GM18861 (cell line): ENCODE data around the gene BACE2.
"Not testable (repeated sequence)": the region's sequence is repeated elsewhere in the genome, so short reads cannot be mapped to it uniquely, and the experiment has no call there.

Experiments
- ATAC-seq: cut with Tn5 transposase; IDR thresholded peaks from one replicate; pipeline ENCODE4 v1.9.1; 2021; ENCODE audit not compliant: unreplicated experiment

The BACE2 gene

DNA sequence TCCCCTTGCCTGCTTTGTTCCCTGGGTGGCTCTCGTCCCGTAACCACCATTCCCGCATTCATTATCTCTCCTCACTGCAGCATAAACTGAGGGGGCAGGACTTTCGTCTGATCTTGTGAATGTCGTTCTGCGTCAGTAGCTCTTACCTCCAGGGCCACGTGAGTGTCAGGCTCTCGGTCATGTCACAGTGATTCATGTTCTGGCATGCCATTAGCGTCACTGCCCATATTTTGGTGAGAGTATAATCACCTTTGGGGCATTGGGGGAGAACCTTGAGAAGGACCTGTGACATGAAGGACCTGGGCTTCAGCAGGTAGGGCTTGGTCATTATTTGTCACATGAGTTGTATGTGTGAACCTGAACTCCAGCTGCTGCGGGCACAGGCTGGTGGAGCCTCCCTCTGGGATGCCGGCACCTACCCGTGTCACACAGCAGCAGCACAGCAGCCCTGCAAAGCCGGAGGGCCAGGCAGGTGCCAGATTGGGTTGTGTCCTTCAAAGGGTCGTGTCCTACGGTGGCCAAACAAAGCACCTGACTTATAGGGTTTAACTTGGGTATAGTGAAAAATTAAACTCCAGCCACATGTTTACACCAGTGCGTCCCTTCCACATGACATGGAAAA is 68.5 kb downstream of the BACE2 start:
- ATAC-seq: no peak

DNA sequence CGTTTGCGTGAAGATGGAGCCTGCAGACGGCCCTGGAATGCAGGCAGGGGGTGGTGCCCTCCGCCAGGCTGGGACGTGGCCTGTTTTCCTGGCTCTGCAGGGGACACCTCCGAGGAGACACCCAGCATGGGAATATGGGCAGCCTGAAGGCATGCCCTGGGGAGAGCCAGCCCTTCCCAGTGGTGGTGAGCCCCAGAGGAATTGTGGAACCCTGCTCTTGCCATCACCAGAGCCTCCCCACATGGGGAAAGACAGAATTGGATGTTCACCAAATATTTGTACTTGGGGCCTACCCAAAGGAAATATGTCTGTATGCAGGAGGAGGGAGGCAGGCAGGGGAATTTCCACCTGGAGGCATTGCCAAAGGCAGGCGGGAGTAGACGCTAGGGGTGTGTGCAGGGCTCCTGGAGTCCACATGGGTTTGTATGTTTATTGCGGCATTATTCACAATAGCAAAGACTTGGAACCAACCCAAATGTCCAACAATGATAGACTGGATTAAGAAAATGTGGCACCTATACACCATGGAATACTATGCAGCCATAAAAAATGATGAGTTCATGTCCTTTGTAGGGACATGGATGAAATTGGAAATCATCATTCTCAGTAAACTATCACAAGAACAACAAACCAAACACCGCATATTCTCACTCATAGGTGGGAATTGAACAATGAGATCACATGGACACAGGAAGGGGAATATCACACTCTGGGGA is 70.3 kb downstream of the BACE2 start:
- not testable (repeated sequence) for ATAC-seq

DNA sequence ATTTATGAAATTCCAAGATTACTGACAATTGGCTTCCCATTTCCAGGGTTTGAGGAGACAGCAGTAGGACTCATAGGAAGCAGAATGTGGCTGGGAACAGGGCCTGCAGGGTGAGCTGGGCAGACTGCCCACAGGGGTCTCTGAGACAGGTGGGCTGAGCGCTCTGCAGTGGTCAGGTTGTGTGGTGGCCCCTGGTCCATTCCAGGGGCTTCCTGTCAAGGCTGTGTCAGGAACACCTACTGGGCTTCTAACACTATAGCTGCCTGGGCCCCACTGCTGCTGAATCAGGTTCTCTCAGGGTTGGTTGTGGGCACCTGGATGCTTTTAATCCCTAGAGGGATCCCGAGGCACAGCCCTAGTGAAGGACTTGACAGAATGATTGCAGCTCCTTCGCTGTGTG is 72.1 kb downstream of the BACE2 start:
- ATAC-seq: no peak

DNA sequence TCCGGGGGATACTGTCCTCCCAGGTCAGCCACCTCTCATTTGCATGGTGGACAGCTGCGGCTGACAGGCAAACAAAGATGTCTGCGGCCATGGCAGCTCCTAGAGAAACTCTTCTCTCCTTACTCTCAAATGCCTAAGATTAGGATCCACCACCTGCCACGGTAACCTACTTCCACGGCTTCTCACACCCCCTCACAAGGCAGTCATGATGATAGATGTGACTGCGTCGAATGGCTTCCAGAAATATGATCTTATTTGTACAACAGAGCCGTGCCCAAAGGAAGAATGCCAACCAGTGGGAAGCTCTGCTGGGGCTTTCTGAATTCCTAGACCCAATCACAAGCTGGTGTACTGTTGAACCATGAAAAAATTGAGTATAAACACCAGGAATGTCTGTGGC is 73.4 kb downstream of the BACE2 start:
- ATAC-seq: no peak

DNA sequence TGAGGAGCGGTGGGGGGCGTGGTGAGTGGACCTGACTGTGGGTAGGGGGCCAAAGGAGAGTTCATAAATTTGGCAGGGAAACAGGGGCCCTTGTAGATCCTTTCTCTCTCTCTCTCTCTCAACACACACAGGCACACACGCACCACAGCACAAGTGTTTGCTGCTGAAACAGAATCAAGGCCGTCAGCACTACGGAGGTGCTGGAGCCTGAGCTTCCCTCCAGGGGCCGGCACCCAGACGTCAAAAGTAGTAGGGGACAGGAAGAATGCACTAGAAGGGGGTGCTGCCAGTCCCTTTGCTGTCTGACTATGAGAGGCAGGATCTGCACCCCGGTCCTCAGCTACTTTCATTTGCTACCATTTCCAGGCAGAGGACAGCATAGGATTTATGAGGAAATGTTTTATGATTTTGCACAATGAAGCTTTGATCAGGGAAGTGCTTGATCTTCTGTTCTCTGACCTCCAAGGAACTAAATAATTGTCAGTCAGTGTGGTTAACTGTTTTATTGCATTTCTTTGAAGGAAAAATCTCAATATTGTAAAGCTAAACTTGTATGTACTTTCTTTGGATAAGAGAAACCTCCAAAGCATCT is 74.4 kb downstream of the BACE2 start:
- ATAC-seq: no peak

DNA sequence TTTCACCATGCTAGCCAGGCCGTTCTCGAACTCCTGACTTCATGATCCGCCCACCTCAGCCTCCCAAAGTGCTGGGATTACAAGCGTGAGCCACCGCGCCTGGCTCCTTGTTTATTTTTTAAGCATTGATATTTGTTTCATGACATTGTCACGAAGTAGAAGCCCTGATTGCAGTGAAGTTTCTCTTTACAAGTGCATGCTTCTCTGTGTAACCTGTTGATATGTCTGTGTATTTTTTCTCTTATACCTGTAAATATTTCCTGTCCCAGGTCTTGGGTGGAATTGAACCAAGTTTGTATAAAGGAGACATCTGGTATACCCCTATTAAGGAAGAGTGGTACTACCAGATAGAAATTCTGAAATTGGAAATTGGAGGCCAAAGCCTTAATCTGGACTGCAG is 75.1 kb downstream of the BACE2 start:
- no peak for ATAC-seq

DNA sequence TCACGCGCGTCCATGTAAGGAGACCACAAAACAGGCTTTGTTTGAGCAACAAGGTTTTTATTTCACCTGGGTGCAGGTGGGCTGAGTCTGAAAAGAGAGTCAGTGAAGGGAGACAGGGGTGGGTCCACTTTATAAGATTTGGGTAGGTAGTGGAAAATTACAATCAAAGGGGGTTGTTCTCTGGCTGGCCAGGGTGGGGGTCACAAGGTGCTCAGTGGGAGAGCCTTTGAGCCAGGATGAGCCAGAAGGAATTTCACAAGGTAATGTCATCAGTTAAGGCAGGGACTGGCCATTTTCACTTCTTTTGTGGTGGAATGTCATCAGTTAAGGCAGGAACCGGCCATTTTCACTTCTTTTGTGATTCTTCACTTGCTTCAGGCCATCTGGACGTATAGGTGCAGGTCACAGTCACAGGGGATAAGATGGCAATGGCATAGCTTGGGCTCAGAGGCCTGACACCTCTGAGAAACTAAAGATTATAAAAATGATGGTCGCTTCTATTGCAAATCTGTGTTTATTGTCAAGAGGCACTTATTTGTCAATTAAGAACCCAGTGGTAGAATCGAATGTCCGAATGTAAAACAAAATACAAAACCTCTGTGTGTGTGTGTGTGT is 76.4 kb downstream of the BACE2 start:
- not testable (repeated sequence) for ATAC-seq

DNA sequence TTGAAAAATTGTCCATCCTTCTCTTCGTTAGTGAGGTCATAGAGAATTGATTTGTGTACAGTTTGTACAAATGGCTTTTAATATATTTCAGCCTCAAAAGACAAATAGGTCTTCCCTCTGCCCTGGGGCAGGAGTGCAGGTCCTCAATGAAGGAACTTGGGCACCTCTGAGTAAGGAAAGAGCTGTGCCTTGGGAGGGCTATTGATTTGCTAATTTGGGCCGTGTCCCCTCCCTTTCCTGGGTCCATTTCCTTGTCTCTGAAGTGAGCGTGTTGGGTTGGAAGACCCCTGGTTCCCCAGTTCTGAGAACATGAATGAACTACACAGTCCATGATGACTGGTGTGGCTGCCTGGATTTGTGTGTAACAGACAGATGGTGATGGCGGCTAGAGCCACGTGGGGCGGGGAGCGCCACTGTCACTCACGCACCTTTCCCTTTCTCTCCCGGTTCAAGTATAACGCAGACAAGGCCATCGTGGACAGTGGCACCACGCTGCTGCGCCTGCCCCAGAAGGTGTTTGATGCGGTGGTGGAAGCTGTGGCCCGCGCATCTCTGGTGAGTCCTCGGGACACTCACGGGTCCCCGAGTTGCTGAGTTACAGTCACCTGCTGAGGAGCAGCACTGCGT is 77.7 kb downstream of the BACE2 start:
- no peak for ATAC-seq

DNA sequence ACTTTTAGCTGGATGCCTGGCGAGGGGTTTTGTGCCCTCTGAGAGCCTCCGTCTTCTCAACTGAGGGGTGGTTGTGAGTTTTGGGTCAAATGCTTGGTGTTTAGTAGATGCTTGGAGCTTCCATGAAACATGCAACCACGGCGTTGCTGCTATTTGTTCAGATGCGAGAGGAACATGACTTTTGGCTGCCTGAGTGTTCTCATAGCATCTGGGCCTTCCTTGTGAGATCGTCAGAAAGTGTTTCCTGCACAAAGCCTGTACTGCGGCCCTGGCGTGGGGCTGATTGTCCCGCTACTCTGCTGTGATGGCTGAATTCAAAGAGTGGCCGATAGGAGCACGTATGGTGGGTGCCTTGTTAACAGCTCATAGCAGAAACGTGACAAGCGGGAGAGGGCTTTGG is 78.8 kb downstream of the BACE2 start:
- no peak for ATAC-seq

DNA sequence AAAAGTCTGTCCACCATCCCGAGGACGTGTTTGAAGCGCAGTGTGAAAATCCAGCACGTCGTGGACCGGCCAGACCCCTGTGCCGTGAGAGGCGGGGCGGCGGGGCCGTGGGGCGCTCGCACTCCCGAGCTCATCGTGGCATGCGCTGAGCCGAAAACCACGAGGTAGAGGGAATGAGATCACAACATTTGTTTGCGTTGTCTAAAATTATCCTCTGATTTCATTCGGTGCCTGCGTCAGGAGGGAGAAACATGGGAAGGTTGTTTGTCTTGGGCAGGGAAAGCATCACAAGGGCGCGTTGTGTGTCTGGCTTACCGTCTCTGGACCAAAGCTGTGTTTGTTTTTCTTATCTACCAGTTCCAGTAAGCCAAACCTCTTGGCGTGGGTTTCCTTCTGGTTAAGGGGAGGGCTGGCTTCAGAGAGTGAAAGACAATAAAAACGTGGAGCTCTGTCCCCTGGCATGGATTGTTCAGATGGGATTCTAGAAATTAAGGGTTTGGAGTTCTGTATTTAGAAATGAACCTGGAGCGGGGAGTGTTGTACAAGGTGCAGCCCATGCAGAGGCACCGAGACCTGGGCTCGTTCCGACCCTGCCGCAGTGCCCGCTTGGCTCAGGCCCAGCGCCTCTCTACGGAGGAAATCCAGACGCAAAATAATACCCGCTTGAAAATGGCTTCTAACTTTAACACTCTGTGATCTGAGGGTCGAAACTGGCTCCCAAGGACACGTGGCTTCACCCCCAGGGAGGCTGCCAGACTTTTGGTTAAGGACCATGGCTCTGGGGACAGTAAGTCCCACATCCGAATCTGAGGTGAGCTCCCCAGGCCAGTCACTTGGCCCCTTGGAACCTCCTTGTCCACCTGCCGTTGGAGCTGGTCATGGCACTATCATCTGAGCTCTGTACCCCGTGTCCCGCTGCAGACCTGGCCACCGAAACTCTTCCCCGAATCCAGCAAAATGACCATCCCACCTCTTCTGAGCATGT is 79.9 kb downstream of the BACE2 start:
- no peak for ATAC-seq

DNA sequence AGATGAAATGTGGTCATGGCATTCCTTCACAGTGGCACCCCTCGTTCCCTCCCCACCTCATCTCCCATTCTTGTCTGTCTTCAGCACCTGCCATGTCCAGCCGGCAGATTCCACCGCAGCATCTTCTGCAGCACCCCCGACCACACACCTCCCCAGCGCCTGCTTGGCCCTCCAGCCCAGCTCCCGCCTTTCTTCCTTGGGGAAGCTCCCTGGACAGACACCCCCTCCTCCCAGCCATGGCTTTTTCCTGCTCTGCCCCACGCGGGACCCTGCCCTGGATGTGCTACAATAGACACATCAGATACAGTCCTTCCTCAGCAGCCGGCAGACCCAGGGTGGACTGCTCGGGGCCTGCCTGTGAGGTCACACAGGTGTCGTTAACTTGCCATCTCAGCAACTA is 81.5 kb downstream of the BACE2 start:
- no peak for ATAC-seq

DNA sequence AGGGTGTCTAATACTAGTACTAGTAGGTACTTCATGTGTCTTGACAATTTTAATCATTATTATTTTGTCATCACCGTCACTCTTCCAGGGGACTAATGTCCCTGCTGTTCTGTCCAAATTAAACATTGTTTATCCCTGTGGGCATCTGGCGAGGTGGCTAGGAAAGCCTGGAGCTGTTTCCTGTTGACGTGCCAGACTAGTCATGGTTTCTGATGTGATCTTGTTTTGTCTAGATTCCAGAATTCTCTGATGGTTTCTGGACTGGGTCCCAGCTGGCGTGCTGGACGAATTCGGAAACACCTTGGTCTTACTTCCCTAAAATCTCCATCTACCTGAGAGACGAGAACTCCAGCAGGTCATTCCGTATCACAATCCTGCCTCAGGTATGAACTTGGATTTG is 82.6 kb downstream of the BACE2 start:
- no peak for ATAC-seq

DNA sequence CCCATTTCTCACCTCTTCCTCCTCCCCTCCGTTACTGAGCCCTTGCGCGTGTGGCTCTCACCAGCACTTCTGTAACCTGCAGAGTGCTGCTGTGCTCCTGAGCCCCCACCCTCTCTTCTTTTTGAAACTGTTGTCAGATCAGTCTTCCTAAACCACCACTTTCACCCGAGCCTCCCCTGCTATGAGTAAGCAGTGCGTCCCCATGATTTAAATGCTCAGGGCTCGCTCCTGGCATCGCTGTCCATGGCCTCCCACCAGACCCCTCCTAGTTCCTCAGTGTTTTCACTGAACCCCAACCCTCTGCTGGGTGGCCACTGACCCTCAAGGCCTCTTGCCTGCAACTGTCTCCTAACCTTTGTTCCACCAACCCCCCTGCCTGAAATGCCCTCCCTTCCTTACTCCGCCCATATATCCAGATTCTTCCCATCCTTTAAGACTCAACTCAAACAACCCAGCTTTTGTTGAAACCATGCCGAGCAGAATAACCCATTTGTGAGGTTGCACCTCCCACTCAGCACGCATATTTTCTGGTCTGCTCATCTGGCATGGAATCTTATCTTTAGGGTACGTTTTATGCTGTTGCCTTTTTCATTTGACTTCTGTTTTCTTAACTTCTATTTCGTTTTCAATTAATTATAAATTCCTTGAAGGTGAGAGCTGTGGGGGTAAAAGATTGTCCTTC is 84.1 kb downstream of the BACE2 start:
- ATAC-seq: no peak

DNA sequence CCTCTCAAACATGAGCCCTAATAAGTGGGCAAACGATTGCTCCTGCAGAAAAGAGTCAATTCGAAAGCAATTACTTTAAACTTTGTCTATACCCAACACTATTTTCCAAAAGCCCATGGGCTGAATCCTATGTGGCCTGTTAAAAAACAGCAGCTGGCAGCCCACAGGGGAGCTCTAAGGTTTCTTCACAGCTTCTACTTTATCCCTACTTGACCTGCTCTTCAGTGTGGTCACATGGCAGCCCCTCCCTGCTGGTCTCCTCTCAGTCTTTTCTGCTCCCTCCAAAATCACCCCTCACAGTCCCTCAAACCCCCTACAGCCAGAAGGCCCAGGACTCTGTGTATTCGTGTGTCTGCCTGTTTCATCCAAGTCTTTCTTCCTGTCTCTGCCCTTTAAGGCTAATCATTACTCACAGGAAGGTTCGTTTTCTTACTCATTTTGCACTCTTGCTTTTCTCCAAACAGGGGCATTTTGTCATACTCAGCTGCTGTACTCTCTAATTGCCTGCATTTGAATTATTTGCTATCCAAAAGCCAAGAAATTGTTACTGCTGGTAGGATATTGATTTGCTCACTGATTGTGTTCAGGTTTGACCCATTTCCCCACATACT is 86.2 kb downstream of the BACE2 start:
- ATAC-seq: no peak

DNA sequence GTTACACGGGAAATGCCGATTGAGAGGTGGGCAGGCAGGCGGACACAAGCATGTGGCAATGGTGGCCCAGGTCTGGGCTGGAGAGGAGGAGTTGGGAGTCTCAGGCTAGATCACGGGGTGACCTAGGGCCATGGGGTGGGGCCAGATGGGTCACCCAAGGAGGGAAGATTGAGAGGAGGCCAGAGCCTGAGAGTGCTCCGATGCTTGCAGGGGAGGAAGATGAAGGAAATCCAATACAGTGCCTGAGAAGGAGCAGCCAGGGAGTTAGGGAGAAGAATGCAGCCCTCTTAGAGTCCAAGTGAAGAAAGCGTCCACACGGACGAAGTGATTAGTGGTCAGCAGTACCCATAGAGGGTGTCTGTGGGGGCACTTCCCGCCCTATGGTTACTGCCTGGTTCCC is 87.2 kb downstream of the BACE2 start:
- no peak for ATAC-seq

DNA sequence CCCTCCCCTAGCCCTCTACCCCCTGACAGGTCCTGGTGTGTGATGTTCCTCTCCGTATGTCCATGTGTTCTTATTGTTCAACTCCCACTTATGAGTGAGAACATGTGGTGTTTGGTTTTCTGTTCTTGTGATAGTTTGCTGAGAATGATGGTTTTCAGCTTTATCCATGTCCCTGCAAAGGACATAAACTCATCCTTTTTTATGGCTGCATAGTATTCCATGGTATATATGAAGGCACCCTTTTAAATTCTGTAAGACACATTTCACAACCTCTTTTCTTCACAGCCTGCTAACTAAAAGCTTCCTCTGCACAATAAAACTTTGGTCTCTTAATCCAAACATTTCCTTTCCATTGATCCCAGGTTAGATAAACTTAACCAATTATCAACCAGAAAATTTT is 88.3 kb downstream of the BACE2 start:
- ATAC-seq: not testable (repeated sequence)

DNA sequence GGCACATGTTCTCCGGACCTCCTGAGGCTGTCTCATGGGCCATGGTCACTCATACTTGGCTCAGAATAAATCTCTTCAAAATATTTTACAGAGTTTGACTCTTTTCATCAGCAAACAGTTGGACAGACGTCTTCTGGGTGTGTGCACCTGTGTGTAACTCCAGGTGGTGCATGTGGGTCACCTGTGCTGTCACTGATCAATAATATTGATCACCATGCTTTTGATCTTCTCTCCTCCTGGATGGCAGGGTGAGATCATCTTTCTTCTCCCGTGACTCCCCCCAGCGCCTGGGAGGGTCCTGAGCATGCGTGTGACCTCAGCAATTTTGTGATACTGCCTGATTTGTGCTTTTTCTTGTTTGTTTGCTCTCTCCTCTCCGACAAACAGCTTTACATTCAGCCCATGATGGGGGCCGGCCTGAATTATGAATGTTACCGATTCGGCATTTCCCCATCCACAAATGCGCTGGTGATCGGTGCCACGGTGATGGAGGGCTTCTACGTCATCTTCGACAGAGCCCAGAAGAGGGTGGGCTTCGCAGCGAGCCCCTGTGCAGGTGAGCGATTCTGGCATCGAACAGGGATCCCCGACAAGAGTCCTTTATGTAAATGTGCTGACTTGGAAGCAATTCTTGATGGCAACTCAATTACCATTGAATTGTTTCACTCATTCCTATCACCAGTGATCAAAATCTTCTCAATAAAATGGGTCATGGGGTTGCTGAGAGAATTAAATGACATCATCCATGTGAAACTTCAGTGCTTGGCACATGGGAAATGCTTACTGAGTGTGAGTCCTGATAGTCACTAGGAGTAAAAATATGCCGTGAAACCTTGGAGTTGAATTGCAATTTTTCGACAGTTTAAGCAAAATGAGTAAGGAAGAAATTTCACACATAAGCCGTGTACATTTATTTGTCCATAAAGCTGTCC is 89.1 kb downstream of the BACE2 start:
- no peak for ATAC-seq

DNA sequence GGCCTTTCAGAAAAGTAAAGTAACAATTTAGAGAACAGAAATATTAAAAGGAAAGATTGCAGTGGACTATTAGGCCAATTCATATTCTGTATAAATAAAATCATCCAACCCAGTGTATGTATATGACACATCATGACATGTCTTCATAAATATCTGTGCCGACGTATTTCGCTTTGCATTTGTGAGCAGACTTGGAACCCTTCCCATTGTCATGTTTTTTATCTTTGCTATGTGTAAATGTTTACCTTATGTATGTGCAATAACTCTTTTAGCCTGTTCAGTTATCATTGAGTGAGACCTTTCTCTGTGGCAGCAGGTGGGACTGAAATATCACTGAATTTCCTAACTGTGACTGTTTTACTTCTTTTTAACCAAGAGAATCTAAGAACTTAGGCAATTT is 90.7 kb downstream of the BACE2 start:
- ATAC-seq: no peak
